Ovary (tissue), 3 donors: Measurements from ENCODE around the gene SLC29A4.
"Not testable (repeated sequence)": the region's sequence is repeated elsewhere in the genome, so short reads cannot be mapped to it uniquely, and the experiment has no call there.

Experiments used
- CTCF ChIP-seq, 3 donors: fragments of 450-650 bp in 2 of 3; fragments of 200-600 bp in 1 of 3; IDR thresholded peaks; one replicate each; pipeline versions ENCODE4 v1.5.1 to v1.8.0; 2016 to 2022; ENCODE audit warnings: antibody characterized with exemption in 3 of 3, mild to moderate bottlenecking in 1 of 3
- EP300 ChIP-seq: sonication (generic); formaldehyde crosslinking; IDR thresholded peaks from one replicate; pipeline ENCODE4 v1.6.1; 2017; ENCODE audit warnings: antibody characterized with exemption
- POLR2A ChIP-seq: fragments of 450-650 bp; IDR thresholded peaks from one replicate; pipeline ENCODE4 v1.6.1; 2017; ENCODE audit warnings: antibody characterized with exemption, mild to moderate bottlenecking, moderate library complexity
- donor health status: DM: no; HTN: no; CAD: no.

- not testable (repeated sequence) for TF ChIP-seq CTCF (IDR thresholded peaks at IDR 0.05); POLR2A; EP300
Measured at GRCh38 chr7:5323800-5324781, 41.3 kb downstream of the SLC29A4 start.
